Progenitor cell of endocrine pancreas (in vitro differentiated cells): ENCODE data around the gene MAPT. TPM values are rescaled to one million over a fixed set of nuclear protein-coding genes. Genes with fewer than 3 reads are reported as not detected.
A peak's percentile ranks its signal among the peaks of the same experiment; 100 is the strongest.

Experiments
- DNase-seq: peaks from one replicate; pipeline ENCODE4 v3.0.0; 2021; ENCODE audit warnings: low spot score; ENCODE audit not compliant: unreplicated experiment
- H3K27ac Mint-ChIP-seq: 2 replicates; pipeline ENCODE4 v1.8.0; 2021; ENCODE audit warnings: mild to moderate bottlenecking, moderate library complexity, mixed read lengths
- H3K27me3 Mint-ChIP-seq: 2 replicates; pipeline ENCODE4 v1.8.0; 2021; ENCODE audit warnings: mixed read lengths
- H3K36me3 Mint-ChIP-seq: 2 replicates; pipeline ENCODE4 v1.8.0; 2022; ENCODE audit warnings: mixed read lengths; ENCODE audit not compliant: insufficient read depth
- H3K4me1 Mint-ChIP-seq: 2 replicates; pipeline ENCODE4 v1.8.0; 2021; ENCODE audit warnings: low read depth, mixed read lengths
- H3K4me3 Mint-ChIP-seq: 2 replicates; pipeline ENCODE4 v1.8.0; 2021; ENCODE audit warnings: low read depth, mild to moderate bottlenecking, moderate library complexity, mixed read lengths
- H3K9me3 Mint-ChIP-seq: 2 replicates; pipeline ENCODE4 v1.8.0; 2021; ENCODE audit warnings: low read depth, mixed read lengths
- total RNA-seq: library from RNA; stranded (reverse); gene quantifications from 2 replicates; pipeline ENCODE4 v1.2.1, GENCODE V29; 2021
- TF ChIP-seq, protein P1 (sequence below): fragments of 200-600 bp; sonication (generic); IDR thresholded peaks from one replicate; pipeline ENCODE4 v1.5.0; 2021; ENCODE audit warnings: antibody characterized with exemption, mild to moderate bottlenecking; ENCODE audit not compliant: unreplicated experiment

MAPT gene
- total RNA-seq, 1 donor from 2014 or later: 2.5 TPM

DNA sequence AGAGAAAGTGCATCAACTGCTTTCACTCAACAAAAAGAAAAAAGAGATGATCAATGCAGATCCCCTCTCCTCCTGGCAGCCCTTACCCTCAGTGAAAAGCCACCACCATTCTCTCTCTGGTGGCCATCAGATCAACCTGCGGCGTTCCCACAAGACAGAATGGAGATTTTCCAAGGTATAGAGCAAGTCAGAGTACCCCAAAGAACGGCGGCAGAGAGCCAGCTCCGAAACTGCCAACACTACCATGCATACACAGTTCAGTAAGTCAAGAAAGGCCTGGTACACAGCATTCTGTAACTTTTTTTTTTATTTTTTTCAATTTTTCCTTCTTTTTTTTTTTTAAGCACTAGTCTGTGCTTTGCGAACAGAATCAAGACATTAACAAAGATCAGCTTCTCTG, 135.3 kb downstream of the MAPT start:
- peaks cover 37% of the 10 kb centered on the region for H3K36me3 Mint-ChIP-seq
- DNase-seq: no peak
- H3K27ac Mint-ChIP-seq: peak overlapping the region; percentile 51
- H3K4me3 Mint-ChIP-seq: no peak overlapping the region
- H3K4me1 Mint-ChIP-seq: peaks cover 3% of the 10 kb centered on the region
- H3K27me3 Mint-ChIP-seq: no peaks in the 10 kb centered on the region
- H3K9me3 Mint-ChIP-seq: no peaks in the 10 kb centered on the region
- TF ChIP-seq, protein P1, sequence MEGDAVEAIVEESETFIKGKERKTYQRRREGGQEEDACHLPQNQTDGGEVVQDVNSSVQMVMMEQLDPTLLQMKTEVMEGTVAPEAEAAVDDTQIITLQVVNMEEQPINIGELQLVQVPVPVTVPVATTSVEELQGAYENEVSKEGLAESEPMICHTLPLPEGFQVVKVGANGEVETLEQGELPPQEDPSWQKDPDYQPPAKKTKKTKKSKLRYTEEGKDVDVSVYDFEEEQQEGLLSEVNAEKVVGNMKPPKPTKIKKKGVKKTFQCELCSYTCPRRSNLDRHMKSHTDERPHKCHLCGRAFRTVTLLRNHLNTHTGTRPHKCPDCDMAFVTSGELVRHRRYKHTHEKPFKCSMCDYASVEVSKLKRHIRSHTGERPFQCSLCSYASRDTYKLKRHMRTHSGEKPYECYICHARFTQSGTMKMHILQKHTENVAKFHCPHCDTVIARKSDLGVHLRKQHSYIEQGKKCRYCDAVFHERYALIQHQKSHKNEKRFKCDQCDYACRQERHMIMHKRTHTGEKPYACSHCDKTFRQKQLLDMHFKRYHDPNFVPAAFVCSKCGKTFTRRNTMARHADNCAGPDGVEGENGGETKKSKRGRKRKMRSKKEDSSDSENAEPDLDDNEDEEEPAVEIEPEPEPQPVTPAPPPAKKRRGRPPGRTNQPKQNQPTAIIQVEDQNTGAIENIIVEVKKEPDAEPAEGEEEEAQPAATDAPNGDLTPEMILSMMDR: no peak

DNA sequence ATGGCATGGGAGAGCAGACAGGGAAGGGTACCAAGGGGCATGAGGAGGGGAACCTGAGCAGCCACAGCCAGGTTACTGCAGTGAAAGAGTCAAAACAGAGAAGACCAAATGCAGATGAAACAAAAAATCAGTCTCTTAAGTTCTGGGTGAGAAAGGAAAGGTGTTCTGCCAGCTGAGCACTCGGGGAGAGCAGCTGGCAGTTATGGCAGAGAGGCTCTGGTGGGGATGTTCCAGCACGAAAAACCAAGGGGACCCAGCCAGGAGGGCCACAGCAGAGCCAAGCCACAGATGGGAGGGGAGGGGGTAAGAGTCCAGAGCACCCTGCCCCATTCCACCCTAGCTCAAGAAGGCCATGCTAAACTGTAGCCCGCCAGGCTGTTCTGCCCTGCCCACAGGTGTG, 136.4 kb downstream of the MAPT start:
- Mint-ChIP-seq H3K4me3 (peak overlapping the region; percentile 38), H3K4me1 (peaks cover 3% of the 10 kb centered on the region), H3K27ac (no peak overlapping the region), H3K9me3 (no peaks in the 10 kb centered on the region), H3K27me3 (no peaks in the 10 kb centered on the region), H3K36me3 (peaks cover 38% of the 10 kb centered on the region)
- TF ChIP-seq, protein P1: no peak
- no peak for DNase-seq

DNA sequence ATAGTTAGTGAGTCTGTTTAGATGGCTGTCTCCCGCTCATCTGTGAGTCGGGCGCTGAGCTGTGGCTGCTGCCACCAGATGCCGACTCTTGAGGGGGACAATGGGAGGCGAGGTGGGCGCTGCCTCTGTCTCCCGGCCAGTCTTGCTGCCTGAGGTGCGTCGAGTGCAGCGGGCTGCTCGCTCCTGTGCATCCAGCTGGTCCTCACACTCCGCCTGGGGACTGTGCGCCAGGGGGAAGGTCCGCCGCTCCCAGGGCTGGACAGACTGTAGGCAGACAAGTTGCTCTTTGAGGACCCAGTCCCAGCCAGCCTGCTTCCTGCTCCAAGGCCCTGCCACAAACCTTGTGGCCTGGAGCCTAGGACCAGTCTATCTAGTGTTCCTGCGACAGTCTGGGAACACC, 137.1 kb downstream of the MAPT start:
- TF ChIP-seq, protein P1: no peak
- H3K27me3 Mint-ChIP-seq: no peaks in the 10 kb centered on the region
- no peak overlapping the region for H3K27ac Mint-ChIP-seq
- peaks cover 3% of the 10 kb centered on the region for H3K4me1 Mint-ChIP-seq
- H3K4me3 Mint-ChIP-seq: no peak overlapping the region
- DNase-seq: no peak
- H3K36me3 Mint-ChIP-seq: peaks cover 39% of the 10 kb centered on the region
- no peaks in the 10 kb centered on the region for H3K9me3 Mint-ChIP-seq

DNA sequence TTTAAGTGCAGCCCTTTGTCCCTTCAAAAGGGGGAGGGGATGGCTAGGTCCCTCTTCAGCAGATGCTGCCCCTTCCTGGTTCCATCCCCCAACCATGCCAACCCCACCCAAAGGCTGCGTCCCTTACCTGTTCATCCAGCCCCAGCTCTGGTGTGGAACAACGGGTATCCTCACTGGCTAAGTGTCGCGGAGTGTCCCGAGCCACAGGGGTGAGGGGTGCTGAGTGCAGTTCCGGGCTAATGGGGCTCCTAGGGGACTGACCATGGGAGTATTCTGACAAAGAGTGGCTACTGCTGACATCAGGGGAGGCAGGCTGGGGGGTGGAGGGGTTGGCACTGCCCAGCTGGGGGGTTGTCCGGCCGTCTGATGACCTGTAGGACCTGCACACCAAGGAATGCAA, 137.6 kb downstream of the MAPT start:
- Mint-ChIP-seq H3K36me3 (peaks cover 39% of the 10 kb centered on the region), H3K4me3 (no peak overlapping the region), H3K4me1 (peaks cover 3% of the 10 kb centered on the region), H3K27ac (peak overlapping the region; percentile 50), H3K9me3 (no peaks in the 10 kb centered on the region), H3K27me3 (no peaks in the 10 kb centered on the region)
- DNase-seq: no peak
- TF ChIP-seq, protein P1: no peak

DNA sequence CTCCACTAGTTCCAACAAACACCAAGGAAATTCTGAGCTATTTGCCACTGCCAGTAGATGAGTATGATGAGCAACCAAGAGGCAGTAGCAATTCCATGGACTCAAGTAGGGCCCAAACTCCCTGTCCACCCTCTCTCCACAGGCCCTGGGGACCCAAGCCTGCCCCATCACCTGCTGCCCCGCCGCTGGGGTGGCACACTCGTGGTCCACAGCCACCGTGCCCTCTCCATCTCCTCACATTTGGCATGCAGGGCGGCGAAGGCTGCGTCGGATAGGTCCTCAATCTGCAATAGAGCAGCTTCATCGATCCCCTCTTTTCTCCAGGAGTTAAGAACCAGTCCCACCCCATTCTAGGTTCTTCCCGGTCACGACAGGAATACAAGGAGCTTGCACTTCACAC, 138.6 kb downstream of the MAPT start:
- DNase-seq: no peak
- H3K4me3 Mint-ChIP-seq: no peak overlapping the region
- H3K4me1 Mint-ChIP-seq: peaks cover 1% of the 10 kb centered on the region
- H3K27me3 Mint-ChIP-seq: no peaks in the 10 kb centered on the region
- TF ChIP-seq, protein P1: no peak
- peaks cover 40% of the 10 kb centered on the region for H3K36me3 Mint-ChIP-seq
- no peaks in the 10 kb centered on the region for H3K9me3 Mint-ChIP-seq
- H3K27ac Mint-ChIP-seq: no peak overlapping the region

DNA sequence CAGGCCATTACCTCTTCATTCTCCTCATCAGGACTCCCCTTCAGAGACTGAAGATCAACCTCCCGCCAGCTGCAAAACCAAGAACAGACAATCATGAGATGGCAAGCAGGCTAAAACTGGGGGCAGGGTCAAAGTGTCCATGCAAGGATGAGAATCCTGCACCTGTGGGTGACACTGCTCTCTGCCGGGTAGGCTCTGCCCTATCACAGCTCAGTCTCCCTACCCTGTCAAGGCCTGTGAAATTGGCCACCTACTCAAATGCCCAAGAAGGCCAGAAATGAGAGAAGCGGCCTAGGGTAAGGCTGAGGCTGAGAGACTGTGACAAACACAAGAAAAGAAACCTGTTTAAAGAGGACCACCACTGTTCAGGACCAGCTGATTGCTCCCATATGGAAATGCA, 139.0 kb downstream of the MAPT start:
- DNase-seq: no peak
- Mint-ChIP-seq H3K9me3 (no peaks in the 10 kb centered on the region), H3K27me3 (no peaks in the 10 kb centered on the region), H3K4me1 (peaks cover 1% of the 10 kb centered on the region), H3K4me3 (no peak overlapping the region), H3K27ac (no peak overlapping the region), H3K36me3 (peaks cover 43% of the 10 kb centered on the region)
- TF ChIP-seq, protein P1: no peak
